ENCODE results near the gene MRPL42. TPM values are rescaled to one million over a fixed set of nuclear protein-coding genes. Genes with fewer than 3 reads are reported as not detected.

MRPL42 gene
- total and polyA plus RNA-seq, 2 donors (not counting 1 experiment from before 2014, with no cell fraction given) = 68.0 to 87.3 TPM

GRCh38 chr12:93438266-93439050 lies 28.9 kb upstream of the MRPL42 start:
- peaks cover 10% of the 10 kb centered on the region for H4K20me1 ChIP-seq (ENCODE audit: control insufficient read depth, extremely low read depth, insufficient read depth, low read length)
- no peaks in the 10 kb centered on the region for H3K36me3 ChIP-seq (ENCODE audit: control insufficient read depth, insufficient read depth, low read length)
- H3K79me2 ChIP-seq (ENCODE audit: control insufficient read depth, insufficient read depth, low read length) = peaks cover 81% of the 10 kb centered on the region
- H3K9me3 ChIP-seq (ENCODE audit: control insufficient read depth, insufficient read depth, low read depth, low read length) = no peaks in the 10 kb centered on the region
- H3K27me3 ChIP-seq (ENCODE audit: control insufficient read depth, insufficient read depth, low read length) = no peaks in the 10 kb centered on the region
- TF ChIP-seq EZH2 (IDR thresholded peaks at IDR 0.05; ENCODE audit: low read length, missing control alignments) = no peak
- TF ChIP-seq, protein P1, sequence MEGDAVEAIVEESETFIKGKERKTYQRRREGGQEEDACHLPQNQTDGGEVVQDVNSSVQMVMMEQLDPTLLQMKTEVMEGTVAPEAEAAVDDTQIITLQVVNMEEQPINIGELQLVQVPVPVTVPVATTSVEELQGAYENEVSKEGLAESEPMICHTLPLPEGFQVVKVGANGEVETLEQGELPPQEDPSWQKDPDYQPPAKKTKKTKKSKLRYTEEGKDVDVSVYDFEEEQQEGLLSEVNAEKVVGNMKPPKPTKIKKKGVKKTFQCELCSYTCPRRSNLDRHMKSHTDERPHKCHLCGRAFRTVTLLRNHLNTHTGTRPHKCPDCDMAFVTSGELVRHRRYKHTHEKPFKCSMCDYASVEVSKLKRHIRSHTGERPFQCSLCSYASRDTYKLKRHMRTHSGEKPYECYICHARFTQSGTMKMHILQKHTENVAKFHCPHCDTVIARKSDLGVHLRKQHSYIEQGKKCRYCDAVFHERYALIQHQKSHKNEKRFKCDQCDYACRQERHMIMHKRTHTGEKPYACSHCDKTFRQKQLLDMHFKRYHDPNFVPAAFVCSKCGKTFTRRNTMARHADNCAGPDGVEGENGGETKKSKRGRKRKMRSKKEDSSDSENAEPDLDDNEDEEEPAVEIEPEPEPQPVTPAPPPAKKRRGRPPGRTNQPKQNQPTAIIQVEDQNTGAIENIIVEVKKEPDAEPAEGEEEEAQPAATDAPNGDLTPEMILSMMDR (conservative IDR thresholded peaks at IDR 0.05 in 1 of 2, IDR thresholded peaks at IDR 0.05 in 1 of 2; ENCODE audit: low read depth in 1 of 2, low read length in 2 of 2) = no peak
- H3K4me2 ChIP-seq (ENCODE audit: extremely low read depth, insufficient read depth, low read length) = peak overlapping the region; percentile 54
- H3K27ac ChIP-seq (ENCODE audit: insufficient read depth, low read length) = no peak overlapping the region
- H3K9ac ChIP-seq (ENCODE audit: insufficient read depth, low read length) = no peak overlapping the region
- DNase-seq (ENCODE audit: low read depth in 2 of 2) = no peak
- peaks cover 10% of the 10 kb centered on the region for H3K4me1 ChIP-seq (ENCODE audit: control insufficient read depth, extremely low read depth, insufficient read depth, low read length)
- H2AFZ ChIP-seq (ENCODE audit: low read length) = no peak overlapping the region
- H3K4me3 ChIP-seq (replicated peaks in 1 of 4; ENCODE audit: control extremely low read depth in 1 of 4, insufficient read depth in 1 of 4, low read depth in 3 of 4, low read length in 4 of 4) = no peak overlapping the region

DNA sequence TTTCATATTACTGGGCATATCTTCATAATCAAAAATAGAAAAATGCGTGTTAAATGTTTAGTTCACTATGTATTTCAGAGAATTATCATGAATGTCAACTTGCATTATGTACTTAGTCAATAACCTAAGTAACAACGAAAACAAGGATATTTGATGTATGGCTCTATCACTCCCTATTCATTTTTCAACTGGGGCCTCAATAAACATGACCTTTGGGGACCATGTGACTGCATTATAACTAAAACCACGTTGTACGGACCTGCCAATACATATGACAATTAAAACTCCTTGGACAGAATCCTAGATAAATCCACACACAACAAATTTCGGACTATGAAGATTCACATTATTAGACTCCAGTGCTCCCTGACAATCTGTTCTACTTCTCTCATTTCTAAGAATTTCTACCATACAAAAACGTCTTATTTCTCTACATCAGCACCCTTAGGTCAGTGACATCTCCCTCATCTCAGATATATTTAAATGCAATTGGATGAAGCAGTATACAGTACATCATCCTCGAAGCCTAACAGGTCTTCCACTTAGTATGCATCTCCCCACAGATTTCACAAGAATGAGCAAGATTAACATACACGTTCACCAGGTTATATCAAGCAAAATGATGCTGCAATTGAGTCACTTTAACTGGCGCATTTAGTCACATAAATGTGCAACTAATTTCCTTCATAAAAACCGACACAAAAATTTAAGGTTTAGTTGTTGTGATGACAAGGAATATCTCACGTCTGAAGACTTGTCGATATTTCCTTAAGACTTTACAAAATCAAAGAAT lies 27.1 kb upstream of the MRPL42 start:
- Histone ChIP-seq H3K4me2 (ENCODE audit: extremely low read depth, insufficient read depth, low read length) (peak overlapping the region; percentile 89), H3K9ac (ENCODE audit: insufficient read depth, low read length) (peak overlapping the region; percentile 99), H3K4me1 (ENCODE audit: control insufficient read depth, extremely low read depth, insufficient read depth, low read length) (peaks cover 10% of the 10 kb centered on the region), H3K4me3 (replicated peaks in 1 of 4; ENCODE audit: control extremely low read depth in 1 of 4, insufficient read depth in 1 of 4, low read depth in 3 of 4, low read length in 4 of 4) (peak overlapping the region; percentile 72 to 96 (median 88)), H3K27ac (ENCODE audit: insufficient read depth, low read length) (peak overlapping the region; percentile 91), H3K9me3 (ENCODE audit: control insufficient read depth, insufficient read depth, low read depth, low read length) (no peaks in the 10 kb centered on the region), H2AFZ (ENCODE audit: low read length) (no peak overlapping the region), H4K20me1 (ENCODE audit: control insufficient read depth, extremely low read depth, insufficient read depth, low read length) (peaks cover 10% of the 10 kb centered on the region), H3K27me3 (ENCODE audit: control insufficient read depth, insufficient read depth, low read length) (no peaks in the 10 kb centered on the region), H3K79me2 (ENCODE audit: control insufficient read depth, insufficient read depth, low read length) (peaks cover 64% of the 10 kb centered on the region), H3K36me3 (ENCODE audit: control insufficient read depth, insufficient read depth, low read length) (no peaks in the 10 kb centered on the region)
- peak; percentile 24 to 25 for DNase-seq (ENCODE audit: low read depth in 2 of 2)
- TF ChIP-seq, protein P1 (conservative IDR thresholded peaks at IDR 0.05 in 1 of 2, IDR thresholded peaks at IDR 0.05 in 1 of 2; ENCODE audit: low read depth in 1 of 2, low read length in 2 of 2) = no peak
- TF ChIP-seq EZH2 (IDR thresholded peaks at IDR 0.05; ENCODE audit: low read length, missing control alignments) = no peak

DNA sequence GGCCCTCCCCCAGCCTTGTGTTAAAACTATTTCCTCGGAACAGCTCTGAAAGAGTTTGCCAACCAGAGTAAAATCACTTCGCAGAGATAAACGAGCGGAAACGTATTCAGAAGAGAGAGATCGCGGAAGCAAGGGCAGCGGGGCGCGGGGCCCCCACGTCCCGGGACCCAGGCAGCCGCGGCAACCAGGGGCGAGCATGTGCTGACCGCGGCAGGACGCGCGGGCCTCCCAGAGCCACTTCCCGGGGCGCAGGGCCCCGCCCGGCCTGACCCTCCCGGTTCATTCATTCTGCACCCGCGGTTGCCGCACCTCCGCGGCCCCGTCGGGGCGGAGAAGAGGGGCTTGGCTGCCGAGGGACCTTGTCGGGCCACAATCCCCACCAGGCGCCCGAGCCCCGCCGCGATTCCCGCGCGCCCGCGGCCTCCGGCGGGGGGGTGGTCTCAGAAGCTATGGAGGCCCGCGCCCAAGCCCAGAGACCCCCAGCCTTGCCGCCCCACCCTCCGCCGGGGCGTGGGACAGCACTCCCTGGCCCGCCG lies 26.2 kb upstream of the MRPL42 start:
- peaks cover 10% of the 10 kb centered on the region for H4K20me1 ChIP-seq (ENCODE audit: control insufficient read depth, extremely low read depth, insufficient read depth, low read length)
- H3K27me3 ChIP-seq (ENCODE audit: control insufficient read depth, insufficient read depth, low read length) = no peaks in the 10 kb centered on the region
- no peaks in the 10 kb centered on the region for H3K9me3 ChIP-seq (ENCODE audit: control insufficient read depth, insufficient read depth, low read depth, low read length)
- peak overlapping the region; percentile 89 for H3K4me2 ChIP-seq (ENCODE audit: extremely low read depth, insufficient read depth, low read length)
- peaks cover 55% of the 10 kb centered on the region for H3K79me2 ChIP-seq (ENCODE audit: control insufficient read depth, insufficient read depth, low read length)
- H3K27ac ChIP-seq (ENCODE audit: insufficient read depth, low read length) = peak overlapping the region; percentile 91
- peak overlapping the region; percentile 99 for H3K9ac ChIP-seq (ENCODE audit: insufficient read depth, low read length)
- H2AFZ ChIP-seq (ENCODE audit: low read length) = no peak overlapping the region
- H3K36me3 ChIP-seq (ENCODE audit: control insufficient read depth, insufficient read depth, low read length) = no peaks in the 10 kb centered on the region
- no peak for TF ChIP-seq EZH2 (IDR thresholded peaks at IDR 0.05; ENCODE audit: low read length, missing control alignments)
- TF ChIP-seq, protein P1 (conservative IDR thresholded peaks at IDR 0.05 in 1 of 2, IDR thresholded peaks at IDR 0.05 in 1 of 2; ENCODE audit: low read depth in 1 of 2, low read length in 2 of 2) = no peak
- peak in 1 of 2 donors; percentile 22 for DNase-seq (ENCODE audit: low read depth in 2 of 2)
- H3K4me1 ChIP-seq (ENCODE audit: control insufficient read depth, extremely low read depth, insufficient read depth, low read length) = peaks cover 7% of the 10 kb centered on the region
- H3K4me3 ChIP-seq (replicated peaks in 1 of 4; ENCODE audit: control extremely low read depth in 1 of 4, insufficient read depth in 1 of 4, low read depth in 3 of 4, low read length in 4 of 4) = peak overlapping the region; percentile 72 to 96 (median 88)

All from fibroblast of lung (primary cell).